HTR-8/SVneo (cell line): Measurements from ENCODE around the gene FRMD6.
A peak's percentile ranks its signal among the peaks of the same experiment; 100 is the strongest.

Experiments
- DNase-seq: peaks from one replicate; pipeline ENCODE4 v3.0.0; 2011; ENCODE audit warnings: low spot score, mixed read lengths; ENCODE audit not compliant: insufficient read length
- FAIRE-seq: peaks from 2 replicates; lab custom pipeline; 2011; peaks lifted over from hg19 to GRCh38; lab: Jason Lieb, UNC

FRMD6 gene

GRCh38 chr14:51651388-51652167 is at the start of gene FRMD6:
TSS of gene FRMD6 (plus strand) at chr14:51651910. CDS start at chr14:51689837, 37,927 bp downstream.
- FAIRE-seq (peak; percentile 76), DNase-seq (peak; percentile 67)

GRCh38 chr14:51602310-51602709 is 49.4 kb upstream of the FRMD6 start:
- FAIRE-seq (no peak), DNase-seq (no peak)

GRCh38 chr14:51603495-51603894 is 48.2 kb upstream of the FRMD6 start:
- FAIRE-seq (no peak), DNase-seq (no peak)

GRCh38 chr14:51604073-51604472 is 47.6 kb upstream of the FRMD6 start:
- peak; percentile 58 for FAIRE-seq

GRCh38 chr14:51605575-51605974 is 46.1 kb upstream of the FRMD6 start:
- DNase-seq: no peak
- no peak for FAIRE-seq

More at GRCh38 chr14:51604073-51604472, 47.6 kb upstream of the FRMD6 start:
- peak; percentile 34 for DNase-seq

- no peak for DNase-seq
- no peak for FAIRE-seq
Observed at GRCh38 chr14:51607711-51608110, 44.0 kb upstream of the FRMD6 start.

- FAIRE-seq: no peak
- peak; percentile 25 for DNase-seq
Observed at GRCh38 chr14:51609251-51609954, 42.3 kb upstream of the FRMD6 start.

- FAIRE-seq (peak; percentile 40), DNase-seq (peak; percentile 20)
Observed at GRCh38 chr14:51609955-51610283, 41.8 kb upstream of the FRMD6 start.

GRCh38 chr14:51610771-51611170 is 40.9 kb upstream of the FRMD6 start:
- DNase-seq (no peak), FAIRE-seq (no peak)

- DNase-seq (no peak), FAIRE-seq (no peak)
Observed at GRCh38 chr14:51612449-51612848, 39.3 kb upstream of the FRMD6 start.

GRCh38 chr14:51613416-51613815 is 38.3 kb upstream of the FRMD6 start:
- FAIRE-seq (no peak), DNase-seq (no peak)

- DNase-seq: no peak
- no peak for FAIRE-seq
Observed at GRCh38 chr14:51614707-51615106, 37.0 kb upstream of the FRMD6 start.

GRCh38 chr14:51616256-51616655 is 35.5 kb upstream of the FRMD6 start:
- no peak for DNase-seq
- no peak for FAIRE-seq

GRCh38 chr14:51616724-51617409 is 34.8 kb upstream of the FRMD6 start:
- FAIRE-seq: peak; percentile 94
- peak; percentile 65 for DNase-seq

GRCh38 chr14:51619561-51619960 is 32.1 kb upstream of the FRMD6 start:
- FAIRE-seq: no peak

GRCh38 chr14:51620056-51620455 is 31.7 kb upstream of the FRMD6 start:
- no peak for DNase-seq
- no peak for FAIRE-seq

More at GRCh38 chr14:51619561-51619960, 32.1 kb upstream of the FRMD6 start:
- no peak for DNase-seq

GRCh38 chr14:51621654-51622053 is 30.1 kb upstream of the FRMD6 start:
- FAIRE-seq (no peak), DNase-seq (no peak)

- DNase-seq: no peak
- no peak for FAIRE-seq
Observed at GRCh38 chr14:51622376-51622775, 29.3 kb upstream of the FRMD6 start.

- DNase-seq (no peak), FAIRE-seq (no peak)
Observed at GRCh38 chr14:51624955-51625569, 26.6 kb upstream of the FRMD6 start.

- FAIRE-seq (no peak), DNase-seq (no peak)
Observed at GRCh38 chr14:51626185-51626584, 25.5 kb upstream of the FRMD6 start.

GRCh38 chr14:51626788-51627187 is 24.9 kb upstream of the FRMD6 start:
- no peak for FAIRE-seq

More at GRCh38 chr14:51626788-51627187, 24.9 kb upstream of the FRMD6 start:
- no peak for DNase-seq
